ENCODE data around the gene MRPL9.
A peak's percentile ranks its signal among the peaks of the same experiment; 100 is the strongest.

MRPL9 gene

GRCh38 chr1:151733126-151733525 is 30.2 kb downstream of the MRPL9 start:
- no peak for DNase-seq (ENCODE audit: low read depth in 2 of 2)

GRCh38 chr1:151729966-151730291 is 33.4 kb downstream of the MRPL9 start:
- no peak for DNase-seq (ENCODE audit: low read depth in 2 of 2)

DNA sequence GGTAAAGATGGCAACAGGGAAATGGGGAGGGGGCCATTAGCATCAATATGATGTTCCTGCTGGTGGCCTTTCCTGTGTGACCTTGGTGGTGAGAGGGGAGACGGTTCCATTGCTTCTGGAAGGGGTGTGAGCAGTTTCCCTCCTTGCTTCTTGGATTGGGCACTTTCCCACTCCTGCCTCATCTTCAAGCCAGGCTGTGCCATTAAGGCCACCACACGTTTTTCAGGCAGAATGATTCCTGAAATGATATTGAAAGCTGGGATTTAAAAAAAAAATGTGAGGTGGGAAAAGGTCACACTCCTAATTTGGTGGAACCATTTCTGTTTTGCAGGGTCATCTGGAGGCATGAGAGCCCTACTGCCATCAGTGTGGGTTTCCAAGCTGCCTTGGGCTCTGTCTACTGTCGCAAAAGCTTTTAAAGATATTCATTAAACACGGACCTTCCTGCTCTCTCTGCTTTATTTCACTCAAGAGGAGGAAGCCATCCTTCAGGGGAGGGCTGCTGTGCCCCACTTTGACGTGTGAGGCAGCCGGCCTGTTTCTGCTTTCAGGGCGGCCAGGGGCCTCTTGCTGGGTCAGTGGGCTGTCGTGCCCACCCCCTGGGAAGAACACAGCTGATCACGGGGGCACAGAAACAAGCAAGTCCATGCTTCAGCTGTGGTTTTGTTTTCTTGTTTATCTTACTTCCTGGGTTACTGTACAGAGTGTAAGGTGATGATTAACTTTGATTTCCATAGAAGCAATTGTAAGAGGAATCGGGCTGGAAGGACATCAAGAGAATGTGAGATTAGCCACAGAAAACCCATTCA is 33.9 kb downstream of the MRPL9 start:
- no peak for DNase-seq (ENCODE audit: low read depth in 2 of 2)

DNA sequence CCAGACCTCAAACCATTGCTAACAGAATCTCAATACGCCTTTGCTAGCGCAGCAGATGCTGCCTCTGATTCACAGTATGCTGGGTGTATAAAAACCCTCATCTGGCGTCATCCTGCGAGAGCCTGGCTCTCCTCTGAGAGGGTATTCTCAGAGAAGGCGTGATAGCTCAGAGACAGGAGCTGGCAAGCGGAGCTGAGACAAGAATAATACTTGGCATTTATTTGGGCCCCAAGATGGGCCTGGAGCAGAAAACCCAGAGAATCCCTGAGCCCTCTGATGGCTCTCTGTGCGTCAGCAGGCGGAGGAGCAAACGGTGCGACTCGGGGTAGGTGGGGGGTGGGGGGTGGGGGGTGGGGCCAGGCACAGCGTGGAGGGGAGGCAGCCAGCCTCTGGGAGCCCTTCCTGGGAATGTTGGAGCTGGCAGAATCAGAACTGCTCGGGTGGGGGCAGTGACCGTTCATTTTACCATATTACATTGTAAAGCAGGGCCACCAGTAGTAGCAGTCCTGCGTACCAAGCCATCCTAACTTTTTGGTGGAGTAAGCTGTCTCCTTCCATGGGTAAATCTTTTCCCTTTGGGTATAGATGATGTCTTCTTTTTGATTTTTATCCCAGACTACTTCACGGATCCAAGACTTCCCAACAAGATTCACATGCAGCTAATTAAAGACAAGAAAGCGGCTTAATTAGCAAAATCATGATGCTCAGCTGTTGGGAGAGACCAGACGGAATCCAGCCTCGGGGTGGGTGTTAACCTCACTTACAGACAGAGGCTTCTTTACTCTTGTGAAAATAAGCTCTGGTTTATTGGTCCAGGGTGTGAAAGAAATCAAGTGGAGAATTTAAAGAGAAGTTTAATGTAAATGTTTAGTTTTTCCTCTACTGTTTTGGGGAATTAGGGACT is 34.9 kb downstream of the MRPL9 start:
- DNase-seq (ENCODE audit: low read depth in 2 of 2) = no peak

DNA sequence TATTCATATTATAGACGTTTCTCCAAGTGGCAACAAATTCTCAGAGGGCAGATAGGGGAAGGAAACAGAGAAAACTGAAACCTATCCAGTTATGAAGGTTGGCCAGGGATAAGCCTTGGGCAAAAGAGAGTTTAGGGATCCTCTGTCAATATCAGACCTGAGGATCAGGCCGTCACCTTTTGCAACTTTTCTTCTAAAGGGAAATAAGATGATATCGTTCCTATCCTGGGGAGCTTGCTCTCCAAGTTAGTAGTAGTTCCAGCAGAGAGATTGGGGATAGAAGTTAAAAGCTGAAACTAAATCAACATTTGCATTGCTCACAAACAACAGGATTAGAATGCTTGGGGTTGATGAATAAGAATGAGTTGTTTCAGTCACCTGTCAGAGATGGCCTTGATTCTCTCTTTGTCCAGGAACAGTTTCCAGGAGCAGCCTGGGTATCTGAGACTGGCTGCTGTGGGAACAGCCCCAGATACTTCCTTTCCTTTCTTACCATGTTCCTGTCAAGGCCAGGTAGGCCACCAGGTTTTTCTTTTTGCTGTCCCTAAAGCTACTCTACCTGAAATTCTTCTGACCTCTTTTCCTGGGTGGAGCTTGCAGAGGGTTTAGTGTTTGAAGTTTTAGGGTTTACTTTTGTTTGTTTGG is 39.4 kb downstream of the MRPL9 start:
- no peak for DNase-seq (ENCODE audit: low read depth in 2 of 2)

DNA sequence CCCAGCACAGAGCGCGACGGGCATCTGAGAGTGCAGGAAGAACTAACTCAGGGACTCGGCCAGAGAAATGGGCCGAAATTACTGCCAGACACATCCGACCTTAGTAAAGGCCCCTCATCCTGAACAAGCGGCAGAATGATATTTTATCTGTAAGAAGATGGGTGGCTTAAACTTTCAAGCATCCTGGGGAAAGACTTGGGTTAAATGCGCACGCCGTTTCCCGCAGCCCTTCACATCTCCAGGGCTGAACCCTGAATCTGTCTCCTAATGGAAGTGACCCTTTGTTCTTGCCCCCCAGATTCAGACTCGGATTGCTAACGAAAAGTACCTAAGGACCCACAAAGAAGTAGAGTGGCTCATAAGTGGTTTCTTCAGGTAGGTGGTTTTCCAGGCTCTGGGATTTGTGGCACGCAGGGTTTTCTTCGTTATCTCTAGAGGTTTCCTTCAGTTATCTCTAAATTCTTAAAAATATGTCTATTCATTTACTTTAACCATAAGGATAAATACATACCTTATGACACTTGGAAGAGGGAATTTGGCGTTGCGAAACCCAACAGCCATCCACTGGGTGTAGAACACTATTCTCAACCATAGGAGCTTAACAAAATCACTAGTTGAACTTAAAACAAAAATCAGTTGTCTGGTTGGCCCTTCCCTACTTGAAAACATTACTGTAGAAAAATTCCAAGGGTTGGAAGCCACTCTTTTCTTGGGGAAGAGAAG is 41.3 kb downstream of the MRPL9 start:
- no peak for DNase-seq (ENCODE audit: low read depth in 2 of 2)

GRCh38 chr1:151720974-151721787 is 42.1 kb downstream of the MRPL9 start, which contains the start of gene RIIAD1:
TSS of gene RIIAD1 (plus strand) at chr1:151721522. CDS start at chr1:151721537, 15 bp downstream.
- peak; percentile 17 to 32 for DNase-seq (ENCODE audit: low read depth in 2 of 2)

DNA sequence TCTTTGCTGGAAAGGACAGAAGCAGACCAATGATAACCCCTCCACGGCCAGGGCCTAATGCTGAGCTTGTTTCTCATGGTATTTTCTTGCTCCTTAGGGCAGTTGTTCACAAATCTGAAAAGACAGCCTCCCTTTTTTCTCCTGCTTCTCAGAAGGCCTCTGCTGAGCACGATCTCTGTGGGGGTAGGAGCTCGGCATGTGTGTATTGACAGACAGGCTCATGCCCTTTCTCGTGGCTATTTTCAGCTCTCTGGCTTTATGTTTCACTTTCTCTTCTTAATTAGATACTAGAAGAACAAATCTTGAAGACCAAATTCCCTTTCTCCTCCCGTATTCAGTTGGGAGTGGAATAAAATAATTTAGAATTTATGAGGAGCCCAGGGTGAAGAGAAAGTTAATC is 42.7 kb downstream of the MRPL9 start:
- DNase-seq (ENCODE audit: low read depth in 2 of 2) = no peak

DNA sequence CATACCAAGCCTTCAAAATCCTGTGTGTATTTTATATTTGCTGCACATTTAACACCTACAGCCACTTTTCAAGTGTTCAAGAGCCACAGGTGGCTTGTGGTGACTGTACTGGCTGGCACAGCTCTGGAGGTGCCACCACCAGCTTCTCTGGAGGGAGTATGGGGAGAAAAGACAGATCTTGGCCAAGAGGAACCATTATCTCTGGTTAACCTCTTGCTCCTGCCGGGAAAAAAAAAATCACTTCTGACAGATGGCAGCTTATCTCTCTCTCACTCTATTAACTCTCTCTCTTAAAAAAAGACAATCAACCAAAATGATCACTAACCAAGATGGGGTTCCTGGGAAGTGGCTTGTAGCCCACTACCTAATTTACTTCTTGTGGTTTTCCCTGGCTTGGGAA is 43.2 kb downstream of the MRPL9 start:
- DNase-seq (ENCODE audit: low read depth in 2 of 2) = no peak

- no peak for DNase-seq (ENCODE audit: low read depth in 2 of 2)
Measured at GRCh38 chr1:151718666-151719065, 44.6 kb downstream of the MRPL9 start.

DNA sequence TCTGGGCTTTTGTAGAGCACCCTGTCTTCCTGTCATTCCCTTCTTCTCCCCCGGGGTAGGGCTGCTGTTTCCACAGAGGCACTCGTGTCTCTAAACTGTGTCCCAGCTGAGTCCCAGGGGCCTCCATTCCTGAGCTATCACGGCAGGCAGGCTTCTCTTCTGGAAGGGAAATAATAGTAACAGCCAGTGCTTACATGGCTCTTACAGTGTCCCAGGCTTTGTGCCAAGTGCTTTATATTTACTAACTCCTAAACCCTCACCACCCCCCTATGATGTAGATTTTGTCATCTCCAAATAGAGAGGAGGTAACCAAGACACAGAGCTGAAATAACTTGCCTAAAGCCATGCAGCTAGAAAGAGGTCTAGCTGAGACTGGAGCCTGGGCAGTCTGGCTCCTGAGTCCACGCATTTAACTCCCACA is 45.3 kb downstream of the MRPL9 start:
- DNase-seq (ENCODE audit: low read depth in 2 of 2) = no peak

DNA sequence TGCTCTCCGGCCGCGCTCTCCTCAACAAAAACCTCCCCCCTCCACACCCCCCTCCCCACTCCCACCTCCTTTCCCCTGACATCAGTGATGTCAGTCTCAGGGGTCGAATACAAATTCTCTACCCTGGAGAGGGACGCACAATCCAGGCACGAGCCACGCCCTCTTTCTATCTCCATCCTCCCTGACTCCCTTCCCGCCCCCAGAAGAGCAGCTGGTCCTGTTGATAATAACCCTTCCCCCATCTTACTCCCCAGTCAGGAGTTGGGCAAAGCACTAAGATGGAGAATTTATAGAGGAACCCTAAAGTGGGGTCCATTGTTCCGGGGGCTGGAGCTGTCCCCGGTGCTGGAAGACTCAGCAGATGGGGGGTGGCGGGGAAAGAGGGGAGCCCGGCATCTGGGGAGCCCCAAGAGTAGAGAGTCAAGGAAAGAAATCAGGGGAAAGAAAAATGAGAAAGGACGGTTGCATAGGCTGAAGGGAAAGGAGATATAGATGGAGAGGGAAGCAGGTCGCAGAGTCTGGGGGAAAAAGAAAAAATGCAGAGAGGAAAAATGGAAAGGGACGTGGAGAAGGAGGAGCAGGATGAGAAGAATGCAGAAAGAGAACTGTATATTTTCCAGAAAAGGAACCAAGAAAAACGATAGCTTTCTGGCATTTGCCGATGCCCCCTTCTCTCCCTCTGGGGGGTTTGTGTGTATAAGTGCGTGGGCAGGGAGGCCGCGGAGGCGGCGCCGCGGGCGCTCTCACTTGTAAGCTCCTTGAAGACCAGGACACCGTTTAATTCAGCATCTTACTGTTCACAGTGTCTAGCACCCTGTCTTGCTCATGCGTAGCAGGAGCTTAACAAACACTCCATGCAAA is 46.3 kb downstream of the MRPL9 start, which contains the start of gene CELF3:
Gene CELF3 (minus strand): TSS at position 33 of the 861 bp plus-strand sequence. CDS start 783 bp downstream, outside the sequence.
- no peak for DNase-seq (ENCODE audit: low read depth in 2 of 2)

DNA sequence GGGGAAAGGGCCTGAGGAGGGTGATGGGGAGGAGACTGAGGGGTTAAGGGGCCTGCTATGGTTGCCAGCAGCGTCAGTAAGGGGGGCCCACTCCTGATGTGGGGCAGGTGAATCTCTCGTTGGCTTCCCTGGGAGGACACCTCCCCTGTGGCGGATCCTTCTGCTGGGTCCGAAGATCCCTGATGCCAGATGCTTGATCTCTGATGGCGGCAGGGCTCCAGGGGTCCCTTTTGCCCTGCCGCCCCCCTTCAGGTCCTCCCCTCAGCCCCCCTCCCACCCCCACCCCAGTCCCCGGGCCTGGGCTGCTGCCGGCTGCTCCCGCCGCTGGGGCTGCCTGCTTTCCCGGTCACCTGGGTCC is 46.9 kb downstream of the MRPL9 start:
- DNase-seq (ENCODE audit: low read depth in 2 of 2) = no peak

GRCh38 chr1:151715726-151716404 is 47.4 kb downstream of the MRPL9 start:
- no peak for DNase-seq (ENCODE audit: low read depth in 2 of 2)

DNA sequence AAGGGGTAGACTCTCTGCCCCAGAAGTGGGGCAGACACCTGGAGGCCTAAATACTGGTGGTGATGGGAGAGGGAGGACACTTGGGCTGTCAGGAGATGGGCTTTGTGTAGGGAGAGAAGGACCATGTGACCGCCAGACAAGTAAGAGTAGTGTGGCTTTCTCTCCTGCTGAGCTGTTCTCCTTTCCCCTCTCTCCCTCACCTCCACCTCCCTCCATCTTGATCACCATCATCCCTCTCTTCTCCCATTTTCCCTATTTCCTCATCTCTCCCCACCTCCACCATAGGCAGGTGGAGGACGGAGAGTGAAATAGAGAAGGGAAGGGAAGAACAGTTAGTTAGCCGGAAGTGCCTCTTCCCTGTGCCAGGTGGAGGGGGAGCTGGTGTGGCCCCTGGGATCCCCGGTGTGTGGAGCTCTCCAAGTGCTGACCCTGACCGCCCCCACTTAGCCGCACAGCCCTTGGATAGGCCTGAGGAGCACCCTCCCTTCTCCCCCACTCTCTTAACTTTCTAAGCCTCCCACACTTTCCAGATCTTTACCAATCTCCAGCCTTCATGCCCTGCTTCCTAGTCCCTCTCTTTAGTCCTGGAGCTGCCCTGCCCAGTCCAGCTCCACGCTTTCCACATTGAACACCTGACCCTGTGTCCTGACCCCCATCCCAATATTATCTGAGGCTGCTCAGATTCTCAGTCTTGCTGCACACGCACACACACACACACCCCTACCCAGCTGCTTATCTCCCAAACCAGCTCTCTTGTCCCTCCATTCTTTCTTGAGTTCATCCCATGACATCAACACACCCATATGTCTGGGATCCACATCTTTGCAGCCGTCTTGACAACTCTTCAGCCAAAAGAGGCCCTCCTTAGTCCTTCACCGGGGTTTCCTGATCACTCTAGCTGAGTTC is 48.2 kb downstream of the MRPL9 start:
- DNase-seq (ENCODE audit: low read depth in 2 of 2) = no peak

DNA sequence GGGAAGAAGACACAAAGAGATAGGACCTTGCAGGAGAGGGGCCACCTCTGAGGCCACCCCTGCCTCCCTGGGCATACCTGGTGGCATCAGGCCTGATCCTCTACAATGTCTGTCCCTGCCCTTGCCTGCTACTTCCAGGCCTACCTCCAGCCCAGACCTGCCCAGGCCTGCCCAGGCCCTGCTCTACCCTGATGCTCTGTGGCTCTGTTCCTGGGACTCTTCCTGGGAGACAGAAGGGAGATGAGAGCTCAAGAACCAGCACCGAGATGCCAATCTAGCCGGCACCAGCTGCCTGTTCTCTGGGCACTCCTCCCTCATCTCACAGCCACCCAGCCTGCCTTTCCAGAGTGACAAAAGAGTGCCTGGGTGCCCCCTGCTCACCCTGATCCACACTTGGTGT is 49.4 kb downstream of the MRPL9 start:
- no peak for DNase-seq (ENCODE audit: low read depth in 2 of 2)

GRCh38 chr1:151713044-151713443 is 50.3 kb downstream of the MRPL9 start:
- DNase-seq (ENCODE audit: low read depth in 2 of 2) = no peak

- DNase-seq (ENCODE audit: low read depth in 2 of 2) = no peak
Measured at GRCh38 chr1:151711951-151712350, 51.3 kb downstream of the MRPL9 start.
